Stimulated activated CD4-positive, alpha-beta T cell treated with anti-CD3 and anti-CD28 coated beads, Interleukin-4, amount 100 ng/mL, for 4 hours (primary cell): ENCODE data around the gene RNF114.
"Not testable (repeated sequence)": the region's sequence is repeated elsewhere in the genome, so short reads cannot be mapped to it uniquely, and the experiment has no call there.

Experiments used
- DNase-seq, 2 experiments: peaks; one replicate each; pipeline ENCODE4 v3.0.0-alpha.2; 2020

RNF114 gene

DNA sequence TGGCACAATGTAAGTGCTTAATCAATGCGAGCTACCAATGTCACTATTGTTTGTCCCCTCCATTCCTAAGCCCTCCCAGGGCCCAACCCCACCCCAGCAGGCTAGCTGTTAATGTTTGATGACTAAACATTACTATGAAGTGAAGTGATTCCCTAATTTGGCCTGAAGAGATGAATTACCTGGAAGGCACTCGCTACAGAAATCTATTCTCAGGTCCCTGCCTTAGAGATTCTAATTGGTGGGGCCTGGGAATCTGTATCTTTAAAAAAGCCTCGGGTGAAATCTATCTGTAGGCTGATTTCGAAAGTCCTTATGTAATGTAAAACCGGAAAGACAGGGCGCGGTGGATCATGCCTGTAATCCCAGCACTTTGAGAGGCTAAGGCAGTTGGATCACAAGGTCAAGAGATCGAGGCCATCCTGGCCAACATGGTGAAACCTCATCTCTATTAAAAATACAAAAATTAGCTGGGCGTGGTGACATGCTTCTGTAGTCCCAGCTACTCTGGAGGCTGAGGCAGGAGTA, 29.6 kb downstream of the RNF114 start:
- no peak for DNase-seq

DNA sequence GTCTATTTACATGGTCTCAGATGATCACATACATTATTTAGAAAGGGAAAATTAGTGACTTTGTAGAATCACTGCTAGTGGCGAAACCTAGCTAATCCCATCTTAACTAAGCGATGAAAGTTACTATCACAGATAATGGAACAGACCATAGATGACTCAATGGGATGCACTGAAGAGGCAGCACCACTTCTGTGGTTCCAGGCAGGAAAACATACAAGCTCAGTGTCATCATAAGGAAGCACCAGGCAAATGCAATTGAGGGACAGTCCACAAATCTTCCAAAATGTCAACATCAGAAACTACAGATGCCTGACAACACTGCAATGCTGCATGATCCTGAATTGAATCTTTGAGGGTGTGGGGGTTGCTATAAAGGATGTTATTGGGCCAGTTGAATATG, 30.7 kb downstream of the RNF114 start:
- DNase-seq: no peak

DNA sequence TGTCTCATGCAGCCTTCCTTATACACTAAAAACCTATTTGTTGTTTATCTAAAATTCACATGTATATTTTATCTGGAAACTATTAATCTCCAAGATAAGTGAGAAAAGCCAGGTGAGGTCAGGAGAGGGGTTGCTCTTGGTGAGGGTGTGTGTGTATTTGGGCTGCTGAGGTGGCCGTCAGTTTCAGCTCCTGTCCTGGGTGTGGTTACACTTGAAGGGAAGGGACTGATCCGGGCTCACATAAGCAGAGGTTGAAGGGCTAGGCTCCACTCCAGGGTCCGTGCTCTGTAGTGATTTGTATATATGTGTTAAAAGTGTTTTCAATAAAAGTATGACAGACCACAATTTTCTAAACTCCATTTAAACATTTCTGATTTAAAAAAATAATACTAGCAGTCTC, 33.0 kb downstream of the RNF114 start:
- no peak for DNase-seq

DNA sequence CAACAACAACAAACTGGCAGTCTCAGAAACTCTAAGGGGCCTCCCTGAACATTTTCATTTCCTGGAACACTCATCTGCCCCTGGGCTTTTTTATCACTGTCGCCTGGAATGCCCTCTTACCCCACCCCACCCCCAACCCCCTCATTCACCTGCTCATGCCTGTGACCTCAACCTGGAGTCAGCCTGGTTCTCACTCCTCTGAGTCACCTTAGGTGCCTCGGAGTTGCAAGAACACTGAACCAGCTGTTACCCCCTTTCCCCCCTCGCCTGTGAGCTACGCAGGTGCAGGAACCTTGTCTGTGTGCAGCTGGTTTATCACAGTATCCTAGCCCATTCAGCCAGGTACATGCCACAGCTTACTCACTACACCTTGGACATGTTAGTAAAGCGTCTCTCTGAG, 33.7 kb downstream of the RNF114 start:
- DNase-seq: no peak

DNA sequence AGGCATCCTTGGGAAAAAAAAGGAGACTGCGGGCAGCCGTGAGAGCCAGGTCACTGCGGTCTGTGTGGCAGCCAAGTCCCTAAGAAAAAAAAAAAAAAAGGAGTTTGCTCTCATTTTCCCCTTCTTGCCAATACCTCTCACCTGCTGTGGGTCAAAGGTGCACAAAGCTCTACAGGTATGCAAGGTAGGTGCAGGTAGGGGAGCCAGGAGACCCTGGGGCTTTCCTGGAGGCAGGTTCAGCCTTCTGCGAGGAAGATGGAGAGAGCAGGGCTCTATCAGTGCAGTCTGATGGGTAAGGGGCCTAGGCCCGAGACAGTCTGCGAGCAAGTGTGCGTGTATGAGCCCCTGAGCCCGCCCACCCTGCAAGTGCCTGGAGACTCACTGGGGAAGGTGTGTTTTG, 34.3 kb downstream of the RNF114 start:
- DNase-seq: no peak

GRCh38 chr20:49973981-49974380, 37.8 kb downstream of the RNF114 start:
- no peak for DNase-seq

DNA sequence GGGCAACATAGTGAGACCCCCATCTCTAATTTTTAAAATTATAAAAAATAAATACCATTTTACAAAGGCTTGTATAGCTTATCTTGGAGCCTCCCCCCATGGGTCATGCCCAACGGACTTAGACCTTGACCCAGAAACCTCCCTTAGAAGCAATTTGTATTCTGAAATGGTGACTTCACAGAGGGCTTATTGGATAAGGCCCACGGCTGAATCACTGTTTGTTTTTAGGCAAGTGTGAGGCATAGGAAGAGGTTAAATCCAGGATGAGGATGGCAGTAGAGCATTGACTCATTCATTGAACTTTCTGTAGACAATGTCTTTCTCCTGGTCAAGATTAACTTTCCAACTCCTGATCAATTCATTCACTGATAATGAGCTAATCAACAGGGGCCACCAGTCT, 40.3 kb downstream of the RNF114 start:
- DNase-seq: no peak

DNA sequence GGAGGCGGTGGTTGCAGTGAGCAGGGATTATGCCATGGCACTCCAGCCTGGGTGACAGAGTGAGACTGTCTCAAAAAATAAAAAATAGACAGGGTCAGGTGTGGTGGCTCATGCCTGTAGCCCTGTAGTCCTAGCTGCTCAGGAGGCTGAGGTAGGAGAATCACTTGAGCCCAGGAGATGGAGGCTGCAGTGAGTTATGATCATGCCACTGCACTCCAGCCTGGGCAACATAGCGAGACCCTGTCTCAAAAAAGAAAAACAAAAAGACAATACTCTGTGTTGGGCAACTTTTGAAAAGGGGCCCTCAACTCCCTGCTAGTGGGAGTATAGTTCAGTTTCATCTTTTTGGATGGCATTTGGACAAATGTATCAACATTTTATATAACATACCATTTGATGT, 41.5 kb downstream of the RNF114 start:
- not testable (repeated sequence) for DNase-seq

DNA sequence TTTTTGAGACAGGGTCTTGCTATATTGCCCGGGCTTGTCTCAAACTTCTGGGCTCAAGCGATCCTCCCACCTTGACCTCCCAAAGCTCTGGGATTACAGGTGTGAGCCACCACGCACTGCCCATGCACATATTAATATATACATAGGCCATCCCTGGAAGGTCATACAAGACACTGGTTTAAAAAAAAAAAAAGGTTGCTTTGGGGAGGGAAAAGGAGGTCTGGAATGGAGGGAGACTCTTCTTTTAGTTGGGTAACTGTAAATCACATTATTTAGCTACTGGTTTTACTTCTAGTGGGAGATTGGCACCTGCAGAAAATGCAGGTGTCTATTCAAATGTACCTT, 42.5 kb downstream of the RNF114 start:
- DNase-seq: no peak

GRCh38 chr20:49979030-49979832, 43.0 kb downstream of the RNF114 start:
- peak; percentile 60 to 68 for DNase-seq

- DNase-seq: no peak
These were observed 44.2 kb downstream of the RNF114 start for GRCh38 chr20:49980140-49981008.

GRCh38 chr20:49981218-49982071, 45.2 kb downstream of the RNF114 start:
- DNase-seq: no peak

DNA sequence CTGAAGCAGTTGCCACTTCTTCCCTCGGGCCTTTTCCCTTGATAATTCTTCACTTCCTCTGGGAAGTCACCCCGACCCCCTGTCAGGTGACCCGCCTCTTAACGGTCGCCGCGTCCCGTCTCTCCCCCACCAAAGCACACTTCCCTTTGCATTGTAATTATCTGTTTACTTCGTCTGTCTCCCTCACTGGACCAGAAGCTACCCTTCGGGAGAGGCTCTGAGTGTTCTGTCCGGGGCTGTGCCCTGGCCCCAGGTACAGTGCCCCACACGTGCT, 45.8 kb downstream of the RNF114 start:
- no peak for DNase-seq

GRCh38 chr20:49982346-49983122, 46.3 kb downstream of the RNF114 start, which contains the start of gene SNAI1:
Gene SNAI1 (plus strand): TSS chr20:49982980. CDS start chr20:49983060, 80 bp downstream.
- DNase-seq: peak; percentile 73 to 88

DNA sequence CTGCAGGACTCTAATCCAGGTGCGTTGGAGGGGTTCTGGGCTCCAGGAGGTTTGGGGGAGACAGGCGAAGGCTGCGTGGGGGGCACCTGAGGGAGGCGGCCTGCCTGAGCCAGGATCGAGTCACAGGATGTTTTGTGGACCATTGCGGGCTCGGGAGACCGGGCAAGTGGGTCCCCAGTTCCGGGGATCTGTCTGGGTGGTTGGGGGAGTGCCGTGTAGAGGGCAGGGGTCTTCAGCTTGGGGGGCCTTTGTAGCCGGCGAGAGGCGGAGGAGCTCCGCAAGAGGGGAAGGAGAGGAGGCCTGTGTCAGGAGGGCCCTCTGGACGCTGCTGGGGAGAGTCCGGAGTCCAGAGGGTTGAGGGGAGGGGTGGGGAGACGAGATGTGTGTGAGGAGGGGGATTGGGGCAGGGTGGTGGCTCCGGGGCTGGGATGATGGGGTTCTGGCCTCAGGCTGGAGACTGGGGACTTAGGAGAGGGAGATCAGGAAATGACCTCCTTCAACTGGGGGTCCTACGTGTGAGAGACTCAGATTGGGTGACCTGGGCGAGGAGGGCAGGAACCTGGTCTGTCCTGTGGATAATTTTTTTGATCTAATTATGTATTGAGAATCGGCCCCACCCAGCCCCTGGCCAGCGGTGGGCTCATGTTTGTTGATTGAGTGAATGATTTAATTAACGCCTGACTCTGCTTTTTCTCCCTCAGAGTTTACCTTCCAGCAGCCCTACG, 47.1 kb downstream of the RNF114 start:
- no peak for DNase-seq

DNA sequence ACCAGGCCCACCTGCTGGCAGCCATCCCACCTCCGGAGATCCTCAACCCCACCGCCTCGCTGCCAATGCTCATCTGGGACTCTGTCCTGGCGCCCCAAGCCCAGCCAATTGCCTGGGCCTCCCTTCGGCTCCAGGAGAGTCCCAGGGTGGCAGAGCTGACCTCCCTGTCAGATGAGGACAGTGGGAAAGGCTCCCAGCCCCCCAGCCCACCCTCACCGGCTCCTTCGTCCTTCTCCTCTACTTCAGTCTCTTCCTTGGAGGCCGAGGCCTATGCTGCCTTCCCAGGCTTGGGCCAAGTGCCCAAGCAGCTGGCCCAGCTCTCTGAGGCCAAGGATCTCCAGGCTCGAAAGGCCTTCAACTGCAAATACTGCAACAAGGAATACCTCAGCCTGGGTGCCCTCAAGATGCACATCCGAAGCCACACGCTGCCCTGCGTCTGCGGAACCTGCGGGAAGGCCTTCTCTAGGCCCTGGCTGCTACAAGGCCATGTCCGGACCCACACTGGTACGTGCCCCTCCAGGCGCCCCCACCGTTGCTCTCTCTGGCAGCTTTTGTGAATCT, 47.7 kb downstream of the RNF114 start:
- DNase-seq: no peak

- no peak for DNase-seq
These were observed 48.4 kb downstream of the RNF114 start for GRCh38 chr20:49984426-49985153.

- DNase-seq: no peak
These were observed 49.0 kb downstream of the RNF114 start for GRCh38 chr20:49985157-49985556.

DNA sequence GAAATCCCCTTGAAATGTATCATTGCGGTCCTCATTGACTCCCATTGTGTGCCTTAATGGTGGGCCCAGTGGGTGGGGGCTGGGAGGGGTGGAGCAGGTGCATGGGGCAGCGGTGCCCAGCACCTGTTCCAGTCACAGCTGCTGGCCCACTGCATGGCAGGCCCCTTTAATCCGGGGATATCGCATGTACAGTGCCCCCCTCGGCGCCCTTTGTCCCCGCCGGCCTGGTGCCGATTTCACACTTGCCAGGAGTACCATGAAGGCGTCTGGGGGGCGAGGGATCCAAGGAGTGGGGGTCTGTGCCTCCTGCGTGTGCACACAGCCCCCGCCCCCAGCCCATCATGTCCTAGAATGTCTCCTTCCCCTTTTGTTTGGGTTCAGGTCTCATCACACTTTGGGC, 49.4 kb downstream of the RNF114 start:
- DNase-seq: no peak

GRCh38 chr20:49986049-49986448, 49.9 kb downstream of the RNF114 start:
- DNase-seq: no peak
